K562 (cell line): ENCODE data around the gene AGBL1.

ENCODE experiments used
- ATF3 ChIP-seq, 2 experiments: fragments of 450-650 bp in 1 of 2; sonication (generic) in 1 of 2; formaldehyde crosslinking in 1 of 2; IDR thresholded peaks in 1 of 2; conservative IDR thresholded peaks in 1 of 2; 2 replicates each; pipeline versions ENCODE4 v1.6.1 to v1.8.1; 2016 to 2023; ENCODE audit warnings: mild to moderate bottlenecking in 2 of 2, moderate library complexity in 2 of 2, inconsistent platforms in 1 of 2, missing genetic modification reagents in 1 of 2
- CTCF ChIP-seq, 3 experiments: IDR thresholded peaks in 2 of 3; conservative IDR thresholded peaks in 1 of 3; 2 replicates each; pipeline ENCODE4 v1.5.1; 2011 to 2012; ENCODE audit warnings: low read length in 3 of 3, mild to moderate bottlenecking in 3 of 3, control low read depth in 2 of 3, improper control_type of control experiment in 1 of 3, inconsistent platforms in 1 of 3, low read depth in 1 of 3, mixed read lengths in 1 of 3, moderate library complexity in 1 of 3; ENCODE audit not compliant: insufficient read depth in 2 of 3
- RAD21 ChIP-seq, 2 experiments: fragments of 250-450 bp in 1 of 2; fragments of 450-650 bp in 1 of 2; sonication (Bioruptor Pico) in 1 of 2; formaldehyde crosslinking in 1 of 2; IDR thresholded peaks in 1 of 2; conservative IDR thresholded peaks in 1 of 2; 2 replicates each; pipeline versions ENCODE4 v1.4.0 to v1.8.0; 2020 to 2022; ENCODE audit warnings: mild to moderate bottlenecking in 2 of 2, moderate library complexity in 1 of 2

- TF ChIP-seq RAD21 (CRISPR knock-in tag; conservative IDR thresholded peaks at IDR 0.05 in 1 of 2, IDR thresholded peaks at IDR 0.05 in 1 of 2) (no peak), ATF3 (IDR thresholded peaks at IDR 0.05) (no peak), ATF3 (CRISPR knock-in tag; conservative IDR thresholded peaks at IDR 0.05) (no peak), CTCF (IDR thresholded peaks at IDR 0.05 in 2 of 3, conservative IDR thresholded peaks at IDR 0.05 in 1 of 3; ENCODE audit: insufficient read depth in 2 of 3, low read depth in 1 of 3, low read length in 3 of 3) (no peak)
Measured at GRCh38 chr15:86754846-86755245, 675.2 kb downstream of the AGBL1 start.
